Measurements from ENCODE around the gene BLVRB.
"Not testable (repeated sequence)": the region's sequence is repeated elsewhere in the genome, so short reads cannot be mapped to it uniquely, and the experiment has no call there.

GRCh38 chr19:40453943-40454342 lies 11.6 kb downstream of the BLVRB start:
- not testable (repeated sequence) for TF ChIP-seq CTCF (optimal IDR thresholded peaks at IDR 0.05 in 1 of 3, IDR thresholded peaks at IDR 0.05 in 1 of 3, conservative IDR thresholded peaks at IDR 0.05 in 1 of 3; ENCODE audit: extremely low read depth in 1 of 3, insufficient read depth in 2 of 3, low read length in 3 of 3); EZH2 (IDR thresholded peaks at IDR 0.05; ENCODE audit: low read length)
